Smooth muscle cell (in vitro differentiated cells): ENCODE measurements around the gene PLXNB3. TPM values are rescaled to one million over a fixed set of nuclear protein-coding genes. Genes with fewer than 3 reads are reported as not detected.

Source experiments
- DNase-seq: peaks from one replicate; lab custom pipeline; 2025; ENCODE audit not compliant: unreplicated experiment; lab: John Stamatoyannopoulos, UW
- H2AFZ ChIP-seq: fragments of 200-600 bp; sonication (generic); 2 replicates; pipeline ENCODE4 v1.6.0; 2016; ENCODE audit warnings: antibody characterized with exemption, low read depth, mild to moderate bottlenecking
- H3F3A ChIP-seq: fragments of 200-600 bp; sonication (generic); 2 replicates; pipeline ENCODE4 v1.6.0; 2017; ENCODE audit warnings: antibody characterized with exemption, low read depth
- H3K27ac ChIP-seq: fragments of 200-600 bp; sonication (generic); 2 replicates; pipeline ENCODE4 v1.5.1; 2016; ENCODE audit warnings: low read depth, mild to moderate bottlenecking
- H3K27me3 ChIP-seq: fragments of 200-600 bp; sonication (generic); 2 replicates; pipeline ENCODE4 v1.6.1; 2016; ENCODE audit warnings: low read depth, mild to moderate bottlenecking
- H3K36me3 ChIP-seq: fragments of 200-600 bp; sonication (generic); 2 replicates; pipeline ENCODE4 v1.5.1; 2016; ENCODE audit warnings: low read depth
- H3K4me1 ChIP-seq: fragments of 200-600 bp; sonication (generic); 2 replicates; pipeline ENCODE4 v1.5.1; 2016; ENCODE audit warnings: low read depth
- H3K4me2 ChIP-seq: fragments of 200-600 bp; sonication (generic); 2 replicates; pipeline ENCODE4 v1.6.0; 2016; ENCODE audit warnings: mild to moderate bottlenecking
- H3K4me3 ChIP-seq: fragments of 200-600 bp; sonication (generic); 2 replicates; pipeline ENCODE4 v1.5.1; 2016; ENCODE audit warnings: mild to moderate bottlenecking
- H3K79me2 ChIP-seq: fragments of 200-600 bp; sonication (generic); 2 replicates; pipeline ENCODE4 v1.6.0; 2016; ENCODE audit warnings: low read depth, mild to moderate bottlenecking
- H3K9ac ChIP-seq: fragments of 200-600 bp; sonication (generic); 2 replicates; pipeline ENCODE4 v1.6.0; 2016; ENCODE audit warnings: low read depth
- H3K9me3 ChIP-seq: fragments of 200-600 bp; sonication (generic); replicated peaks from 2 replicates; pipeline ENCODE4 v1.5.1; 2016; ENCODE audit warnings: low read depth
- H4K20me1 ChIP-seq: fragments of 200-600 bp; sonication (generic); 2 replicates; pipeline ENCODE4 v1.6.0; 2016; ENCODE audit warnings: low read depth
- WGBS: methylation state at CpG from one replicate; pipeline ENCODE4 v1.1.7; 2016; ENCODE audit warnings: low lambda C conversion rate; 5-methylcytosine and 5-hydroxymethylcytosine counted together
- polyA plus RNA-seq: library from polyadenylated mRNA; unstranded; fragments of >200 nt; fragmentation: Nextera tagmentation; extraction: Ambion mirVana; gene quantifications from 2 replicates; pipeline ENCODE4 v1.2.1, GENCODE V29; 2016
- total RNA-seq: library from RNA; depleted of rRNA; stranded (reverse); fragments of >200 nt; gene quantifications from 2 replicates; pipeline ENCODE4 v1.2.3, GENCODE V29; 2014
- TF ChIP-seq, protein P1 (sequence below): fragments of 200-600 bp; sonication (generic); IDR thresholded peaks from 2 replicates; pipeline ENCODE4 v1.5.1; 2017; ENCODE audit warnings: borderline replicate concordance, mild to moderate bottlenecking, antibody characterized with exemption; ENCODE audit not compliant: insufficient read depth, poor library complexity, severe bottlenecking

Gene PLXNB3
- total and polyA plus RNA-seq, 2 experiments from 2014 or later, result 0.58 to 3.9 TPM

- Histone ChIP-seq H3K4me1 (no peaks in the 10 kb centered on the region), H3K9ac (no peak overlapping the region), H2AFZ (no peak overlapping the region), H4K20me1 (no peaks in the 10 kb centered on the region), H3K27me3 (no peaks in the 10 kb centered on the region), H3K4me2 (no peak overlapping the region), H3K36me3 (no peaks in the 10 kb centered on the region), H3K27ac (no peak overlapping the region), H3K9me3 (no peaks in the 10 kb centered on the region), H3F3A (no peaks in the 10 kb centered on the region), H3K4me3 (no peak overlapping the region), H3K79me2 (no peaks in the 10 kb centered on the region)
- DNase-seq, result no peak
- WGBS, result 81% methylated on average over 14 of the region's 14 CpGs
- TF ChIP-seq, protein P1, sequence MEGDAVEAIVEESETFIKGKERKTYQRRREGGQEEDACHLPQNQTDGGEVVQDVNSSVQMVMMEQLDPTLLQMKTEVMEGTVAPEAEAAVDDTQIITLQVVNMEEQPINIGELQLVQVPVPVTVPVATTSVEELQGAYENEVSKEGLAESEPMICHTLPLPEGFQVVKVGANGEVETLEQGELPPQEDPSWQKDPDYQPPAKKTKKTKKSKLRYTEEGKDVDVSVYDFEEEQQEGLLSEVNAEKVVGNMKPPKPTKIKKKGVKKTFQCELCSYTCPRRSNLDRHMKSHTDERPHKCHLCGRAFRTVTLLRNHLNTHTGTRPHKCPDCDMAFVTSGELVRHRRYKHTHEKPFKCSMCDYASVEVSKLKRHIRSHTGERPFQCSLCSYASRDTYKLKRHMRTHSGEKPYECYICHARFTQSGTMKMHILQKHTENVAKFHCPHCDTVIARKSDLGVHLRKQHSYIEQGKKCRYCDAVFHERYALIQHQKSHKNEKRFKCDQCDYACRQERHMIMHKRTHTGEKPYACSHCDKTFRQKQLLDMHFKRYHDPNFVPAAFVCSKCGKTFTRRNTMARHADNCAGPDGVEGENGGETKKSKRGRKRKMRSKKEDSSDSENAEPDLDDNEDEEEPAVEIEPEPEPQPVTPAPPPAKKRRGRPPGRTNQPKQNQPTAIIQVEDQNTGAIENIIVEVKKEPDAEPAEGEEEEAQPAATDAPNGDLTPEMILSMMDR, result no peak
Observed at GRCh38 chrX:153812220-153812619, 48.2 kb downstream of the PLXNB3 start.

- no peak for DNase-seq
- TF ChIP-seq, protein P1, result no peak
- 80% methylated on average over 5 of the region's 5 CpGs for WGBS
Observed at GRCh38 chrX:153813161-153813560, 49.1 kb downstream of the PLXNB3 start.

GRCh38 chrX:153814591-153815315, 50.7 kb downstream of the PLXNB3 start:
- 84% methylated on average over 19 of the region's 19 CpGs for WGBS
- DNase-seq, result no peak

More at GRCh38 chrX:153813161-153813560, 49.1 kb downstream of the PLXNB3 start:
- no peak overlapping the region for H3K9ac ChIP-seq
- no peaks in the 10 kb centered on the region for H3K36me3 ChIP-seq
- no peak overlapping the region for H3K4me2 ChIP-seq
- H2AFZ ChIP-seq, result no peak overlapping the region
- no peak overlapping the region for H3K4me3 ChIP-seq
- no peak overlapping the region for H3K27ac ChIP-seq
- no peaks in the 10 kb centered on the region for H4K20me1 ChIP-seq
- H3K27me3 ChIP-seq, result no peaks in the 10 kb centered on the region
- H3K79me2 ChIP-seq, result no peaks in the 10 kb centered on the region
- H3K4me1 ChIP-seq, result no peaks in the 10 kb centered on the region
- H3K9me3 ChIP-seq, result no peaks in the 10 kb centered on the region
- no peaks in the 10 kb centered on the region for H3F3A ChIP-seq

More at GRCh38 chrX:153814591-153815315, 50.7 kb downstream of the PLXNB3 start:
- no peak overlapping the region for H3K9ac ChIP-seq
- H4K20me1 ChIP-seq, result no peaks in the 10 kb centered on the region
- H3K36me3 ChIP-seq, result no peaks in the 10 kb centered on the region
- TF ChIP-seq, protein P1, result no peak
- H3K79me2 ChIP-seq, result no peaks in the 10 kb centered on the region
- no peak overlapping the region for H3K4me2 ChIP-seq
- H3F3A ChIP-seq, result no peaks in the 10 kb centered on the region
- no peaks in the 10 kb centered on the region for H3K4me1 ChIP-seq
- H3K27me3 ChIP-seq, result no peaks in the 10 kb centered on the region
- H3K27ac ChIP-seq, result no peak overlapping the region
- no peaks in the 10 kb centered on the region for H3K9me3 ChIP-seq
- no peak overlapping the region for H3K4me3 ChIP-seq
- H2AFZ ChIP-seq, result no peak overlapping the region
